Measurements from ENCODE around the gene REEP6. TPM values are rescaled to one million over a fixed set of nuclear protein-coding genes. Genes with fewer than 3 reads are reported as not detected.

The REEP6 gene
- total RNA-seq, 2 experiments from 2014 or later, result 2.0 to 2.4 TPM

DNA sequence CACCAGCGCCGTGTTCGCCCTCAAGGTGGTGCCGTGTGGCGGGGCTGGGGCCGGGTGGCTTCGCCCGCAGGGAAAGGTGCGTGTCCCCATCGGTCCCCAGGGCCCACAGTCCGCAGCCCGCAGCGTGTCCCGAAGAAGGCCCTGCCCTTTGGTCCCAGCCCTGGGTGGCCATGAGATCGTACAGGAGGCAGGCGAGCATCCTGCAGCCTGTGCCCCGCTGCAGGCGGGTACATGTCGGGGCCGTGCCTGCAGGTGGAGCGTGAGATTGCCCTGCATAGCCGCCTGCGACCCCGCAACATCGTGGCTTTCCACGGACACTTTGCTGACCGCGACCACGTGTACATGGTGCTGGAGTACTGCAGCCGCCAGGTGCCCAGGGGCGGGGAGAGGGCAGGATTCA lies 34.4 kb downstream of the REEP6 start:
- ATAC-seq, result no peak
- Mint-ChIP-seq H3K36me3 (ENCODE audit: low read depth) (no peaks in the 10 kb centered on the region), H3K9me3 (no peaks in the 10 kb centered on the region), H3K27ac (no peak overlapping the region), H3K4me1 (ENCODE audit: low read depth) (peaks cover 6% of the 10 kb centered on the region), H3K4me3 (no peak overlapping the region), H3K27me3 (peaks cover 31% of the 10 kb centered on the region)
- intact Hi-C loops (cut with micrococcal nuclease), result no loop called here
- POLR2A ChIA-PET, result no interaction called here
- TF ChIP-seq, protein P1, sequence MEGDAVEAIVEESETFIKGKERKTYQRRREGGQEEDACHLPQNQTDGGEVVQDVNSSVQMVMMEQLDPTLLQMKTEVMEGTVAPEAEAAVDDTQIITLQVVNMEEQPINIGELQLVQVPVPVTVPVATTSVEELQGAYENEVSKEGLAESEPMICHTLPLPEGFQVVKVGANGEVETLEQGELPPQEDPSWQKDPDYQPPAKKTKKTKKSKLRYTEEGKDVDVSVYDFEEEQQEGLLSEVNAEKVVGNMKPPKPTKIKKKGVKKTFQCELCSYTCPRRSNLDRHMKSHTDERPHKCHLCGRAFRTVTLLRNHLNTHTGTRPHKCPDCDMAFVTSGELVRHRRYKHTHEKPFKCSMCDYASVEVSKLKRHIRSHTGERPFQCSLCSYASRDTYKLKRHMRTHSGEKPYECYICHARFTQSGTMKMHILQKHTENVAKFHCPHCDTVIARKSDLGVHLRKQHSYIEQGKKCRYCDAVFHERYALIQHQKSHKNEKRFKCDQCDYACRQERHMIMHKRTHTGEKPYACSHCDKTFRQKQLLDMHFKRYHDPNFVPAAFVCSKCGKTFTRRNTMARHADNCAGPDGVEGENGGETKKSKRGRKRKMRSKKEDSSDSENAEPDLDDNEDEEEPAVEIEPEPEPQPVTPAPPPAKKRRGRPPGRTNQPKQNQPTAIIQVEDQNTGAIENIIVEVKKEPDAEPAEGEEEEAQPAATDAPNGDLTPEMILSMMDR (IDR thresholded peaks at IDR 0.05), result no peak
- CTCF ChIA-PET, result no interaction called here
- DNase-seq, result no peak

DNA sequence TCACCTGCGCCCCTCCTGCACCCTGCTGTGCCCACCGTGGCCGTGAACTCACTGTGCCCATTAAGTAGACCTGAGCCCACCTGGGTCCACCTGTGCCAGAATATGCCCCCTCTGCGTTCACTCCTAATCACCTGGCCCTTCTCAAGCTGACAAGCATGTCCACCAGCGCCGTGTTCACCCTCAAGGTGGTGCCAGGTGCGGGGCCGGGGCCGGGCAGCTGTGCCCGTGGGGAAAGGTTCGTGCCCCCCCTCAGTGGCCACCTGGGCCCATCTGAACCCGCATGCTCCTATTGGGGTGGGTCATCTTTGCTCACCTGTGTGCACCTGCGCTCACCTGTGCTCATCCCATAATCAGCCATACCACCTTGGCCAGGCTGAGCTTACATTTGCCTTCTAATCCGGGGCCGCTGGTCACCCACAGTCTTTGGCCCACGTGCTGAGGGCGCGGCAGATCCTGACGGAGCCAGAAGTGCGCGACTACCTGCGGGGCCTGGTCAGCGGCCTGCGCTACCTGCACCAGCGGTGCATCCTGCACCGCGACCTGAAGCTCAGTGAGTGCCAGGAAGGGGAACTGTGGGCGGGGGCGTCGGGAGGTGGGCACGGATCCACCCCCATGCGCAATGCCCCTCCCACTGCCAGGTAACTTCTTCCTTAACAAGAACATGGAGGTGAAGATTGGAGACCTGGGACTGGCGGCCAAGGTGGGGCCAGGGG lies 35.2 kb downstream of the REEP6 start:
- ATAC-seq (no peak), DNase-seq (no peak)
- intact Hi-C loops (cut with micrococcal nuclease), result no loop called here
- Mint-ChIP-seq H3K9me3 (no peaks in the 10 kb centered on the region), H3K4me1 (ENCODE audit: low read depth) (peaks cover 6% of the 10 kb centered on the region), H3K27me3 (peaks cover 31% of the 10 kb centered on the region), H3K27ac (no peak overlapping the region), H3K4me3 (no peak overlapping the region), H3K36me3 (ENCODE audit: low read depth) (no peaks in the 10 kb centered on the region)
- TF ChIP-seq, protein P1 (IDR thresholded peaks at IDR 0.05), result no peak
- CTCF ChIA-PET, result no interaction called here
- POLR2A ChIA-PET, result no interaction called here

- Mint-ChIP-seq H3K27me3 (peaks cover 30% of the 10 kb centered on the region), H3K4me3 (no peak overlapping the region), H3K4me1 (ENCODE audit: low read depth) (peaks cover 6% of the 10 kb centered on the region), H3K36me3 (ENCODE audit: low read depth) (no peaks in the 10 kb centered on the region), H3K9me3 (no peaks in the 10 kb centered on the region), H3K27ac (no peak overlapping the region)
- TF ChIP-seq, protein P1 (IDR thresholded peaks at IDR 0.05), result no peak
- CTCF ChIA-PET, result no interaction called here
- POLR2A ChIA-PET, result no interaction called here
- ATAC-seq, result no peak
- intact Hi-C loops (cut with micrococcal nuclease), result no loop called here
- no peak for DNase-seq
Observed at GRCh38 chr19:1526979-1527649, 36.1 kb downstream of the REEP6 start.

- Mint-ChIP-seq H3K9me3 (no peaks in the 10 kb centered on the region), H3K27ac (no peak overlapping the region), H3K4me3 (no peak overlapping the region), H3K4me1 (ENCODE audit: low read depth) (peaks cover 6% of the 10 kb centered on the region), H3K36me3 (ENCODE audit: low read depth) (no peaks in the 10 kb centered on the region), H3K27me3 (peaks cover 29% of the 10 kb centered on the region)
- TF ChIP-seq, protein P1 (IDR thresholded peaks at IDR 0.05), result no peak
- ATAC-seq, result no peak
- intact Hi-C loops (cut with micrococcal nuclease), result no loop called here
- ChIA-PET CTCF (no interaction called here), POLR2A (no interaction called here)
- no peak for DNase-seq
Observed at GRCh38 chr19:1527650-1528309, 36.8 kb downstream of the REEP6 start.

Data from activated CD8-positive, alpha-beta T cell treated with anti-CD3 and anti-CD28 coated beads for 36 hours (primary cell).